GM23338 (cell line): ENCODE measurements around the gene OR9A2. TPM values are rescaled to one million over a fixed set of nuclear protein-coding genes. Genes with fewer than 3 reads are reported as not detected.

ENCODE experiments used
- ATAC-seq: fragments of 200-7000 bp; cut with Tn5 transposase; 3 replicates; pipeline ENCODE4 v1.9.1; 2020
- DNase-seq: peaks from one replicate; pipeline ENCODE4 v3.0.0-alpha.2; 2015; ENCODE audit warnings: low spot score
- H2AFZ ChIP-seq: fragments of 200-600 bp; sonication (generic); 2 replicates; pipeline ENCODE4 v1.8.0; 2016; ENCODE audit warnings: antibody characterized with exemption, mild to moderate bottlenecking, moderate library complexity
- H3F3A ChIP-seq: fragments of 200-600 bp; sonication (generic); replicated peaks from 2 replicates; pipeline ENCODE4 v1.8.0; 2017; ENCODE audit warnings: antibody characterized with exemption, mixed run types, low read depth
- H3K27ac ChIP-seq: fragments of 200-600 bp; sonication (generic); 2 replicates; pipeline ENCODE4 v1.6.1; 2016; ENCODE audit warnings: low read depth
- H3K27me3 ChIP-seq: fragments of 200-600 bp; sonication (generic); 2 replicates; pipeline ENCODE4 v1.8.0; 2016; ENCODE audit warnings: mild to moderate bottlenecking, mixed run types, moderate library complexity; ENCODE audit not compliant: insufficient read depth
- H3K36me3 ChIP-seq: fragments of 200-600 bp; sonication (generic); 2 replicates; pipeline ENCODE4 v1.8.0; 2016; ENCODE audit warnings: mild to moderate bottlenecking; ENCODE audit not compliant: insufficient read depth
- H3K4me1 ChIP-seq: fragments of 200-600 bp; sonication (generic); 2 replicates; pipeline ENCODE4 v1.8.0; 2016; ENCODE audit warnings: mild to moderate bottlenecking, moderate library complexity; ENCODE audit not compliant: insufficient read depth
- H3K4me2 ChIP-seq: fragments of 200-600 bp; sonication (generic); 2 replicates; pipeline ENCODE4 v1.7.1; 2017; ENCODE audit warnings: mixed run types
- H3K4me3 ChIP-seq: fragments of 200-600 bp; sonication (generic); 2 replicates; pipeline ENCODE4 v1.6.1; 2016; ENCODE audit warnings: mixed run types
- H3K79me2 ChIP-seq: fragments of 200-600 bp; sonication (generic); replicated peaks from 2 replicates; pipeline ENCODE4 v1.8.0; 2017; ENCODE audit warnings: mild to moderate bottlenecking; ENCODE audit not compliant: insufficient read depth
- H3K9me2 ChIP-seq: fragments of 200-600 bp; sonication (generic); 2 replicates; pipeline ENCODE4 v1.8.0; 2017; ENCODE audit not compliant: insufficient read depth
- H4K20me1 ChIP-seq: fragments of 200-600 bp; sonication (generic); replicated peaks from 2 replicates; pipeline ENCODE4 v1.8.0; 2017; ENCODE audit warnings: mild to moderate bottlenecking; ENCODE audit not compliant: insufficient read depth
- H3K27ac Mint-ChIP-seq: 2 replicates; pipeline ENCODE4 v1.8.0; 2020; ENCODE audit warnings: inconsistent platforms, mild to moderate bottlenecking, moderate library complexity, mixed read lengths
- H3K27me3 Mint-ChIP-seq: 3 replicates; pipeline ENCODE4 v1.8.0; 2022; ENCODE audit warnings: low read depth, mild to moderate bottlenecking, moderate library complexity, mixed read lengths, inconsistent platforms; ENCODE audit not compliant: insufficient read depth, poor library complexity
- H3K36me3 Mint-ChIP-seq: 3 replicates; pipeline ENCODE4 v1.8.0; 2021; ENCODE audit warnings: low read depth, mild to moderate bottlenecking, inconsistent platforms, moderate library complexity, mixed read lengths
- H3K4me1 Mint-ChIP-seq: 3 replicates; pipeline ENCODE4 v1.8.0; 2020; ENCODE audit warnings: mild to moderate bottlenecking, inconsistent platforms, mixed read lengths
- H3K4me3 Mint-ChIP-seq: 3 replicates; pipeline ENCODE4 v1.8.0; 2021; ENCODE audit warnings: moderate library complexity, mild to moderate bottlenecking, inconsistent platforms, mixed read lengths
- H3K9me3 Mint-ChIP-seq: 3 replicates; pipeline ENCODE4 v1.8.0; 2020; ENCODE audit warnings: moderate library complexity, mild to moderate bottlenecking, inconsistent platforms, mixed read lengths
- CREB1 ChIP-seq: fragments of 250-450 bp; sonication (Bioruptor Pico); IDR thresholded peaks from 2 replicates; pipeline ENCODE4 v1.5.0; 2020; ENCODE audit warnings: low read depth, mild to moderate bottlenecking, moderate library complexity
- CTCF ChIP-seq, 2 experiments: fragments of 200-600 bp in 1 of 2; sonication (generic) in 1 of 2; conservative IDR thresholded peaks; 2 replicates each; pipeline versions ENCODE4 v1.5.1 to v1.6.1; 2016 to 2017; ENCODE audit warnings: antibody characterized with exemption in 2 of 2, low read depth in 2 of 2, mild to moderate bottlenecking in 2 of 2, moderate library complexity in 1 of 2
- ETS1 ChIP-seq: IDR thresholded peaks from 2 replicates; pipeline ENCODE4 v1.6.1; 2016; ENCODE audit warnings: antibody characterized with exemption
- EZH2 ChIP-seq: fragments of 200-600 bp; sonication (generic); IDR thresholded peaks from one replicate; pipeline ENCODE4 v1.8.0; 2017; ENCODE audit warnings: antibody characterized with exemption, mild to moderate bottlenecking, low read depth; ENCODE audit not compliant: unreplicated experiment
- EZH2phosphoT487 ChIP-seq: fragments of 200-600 bp; sonication (generic); IDR thresholded peaks from one replicate; pipeline ENCODE4 v1.8.1; 2018; ENCODE audit warnings: antibody characterized with exemption; ENCODE audit not compliant: unreplicated experiment
- JUNB ChIP-seq: IDR thresholded peaks from one replicate; pipeline ENCODE4 v1.6.1; 2016; ENCODE audit warnings: antibody characterized with exemption; ENCODE audit not compliant: unreplicated experiment
- NANOG ChIP-seq: IDR thresholded peaks from 2 replicates; pipeline ENCODE4 v1.6.1; 2016; ENCODE audit warnings: antibody characterized with exemption, borderline replicate concordance
- POLR2AphosphoS5 ChIP-seq: IDR thresholded peaks from 2 replicates; pipeline ENCODE4 v1.6.1; 2016; ENCODE audit warnings: antibody characterized with exemption, low read depth
- REST ChIP-seq: IDR thresholded peaks from one replicate; pipeline ENCODE4 v1.6.1; 2018; ENCODE audit warnings: antibody characterized with exemption; ENCODE audit not compliant: unreplicated experiment
- STAT1 ChIP-seq: IDR thresholded peaks from one replicate; pipeline ENCODE4 v1.6.1; 2016; ENCODE audit warnings: antibody characterized with exemption; ENCODE audit not compliant: unreplicated experiment
- ZNF114 ChIP-seq: fragments of 250-450 bp; sonication (Bioruptor Pico); IDR thresholded peaks from 2 replicates; pipeline ENCODE4 v1.5.0; 2020; ENCODE audit warnings: mild to moderate bottlenecking, moderate library complexity
- ZNF331 ChIP-seq: fragments of 250-450 bp; sonication (Bioruptor Pico); IDR thresholded peaks from 2 replicates; pipeline ENCODE4 v1.5.0; 2020; ENCODE audit warnings: low read depth, mild to moderate bottlenecking, moderate library complexity
- ZNF462 ChIP-seq: fragments of 250-450 bp; sonication (Bioruptor Pico); IDR thresholded peaks from 2 replicates; pipeline ENCODE4 v1.5.0; 2020; ENCODE audit warnings: mild to moderate bottlenecking, moderate library complexity
- polyA plus RNA-seq: library from polyadenylated mRNA; unstranded; fragments of >200 nt; fragmentation: Nextera tagmentation; extraction: Ambion mirVana; gene quantifications from 2 replicates; pipeline ENCODE4 v1.2.1, GENCODE V29; 2016
- total RNA-seq: library from RNA; depleted of rRNA; stranded (reverse); fragments of >200 nt; shearing (Covaris generic); gene quantifications from 2 replicates; pipeline ENCODE4 v1.2.3, GENCODE V29; 2014

Gene OR9A2
- total and polyA plus RNA-seq, 2 experiments from 2014 or later, result not detected

DNA sequence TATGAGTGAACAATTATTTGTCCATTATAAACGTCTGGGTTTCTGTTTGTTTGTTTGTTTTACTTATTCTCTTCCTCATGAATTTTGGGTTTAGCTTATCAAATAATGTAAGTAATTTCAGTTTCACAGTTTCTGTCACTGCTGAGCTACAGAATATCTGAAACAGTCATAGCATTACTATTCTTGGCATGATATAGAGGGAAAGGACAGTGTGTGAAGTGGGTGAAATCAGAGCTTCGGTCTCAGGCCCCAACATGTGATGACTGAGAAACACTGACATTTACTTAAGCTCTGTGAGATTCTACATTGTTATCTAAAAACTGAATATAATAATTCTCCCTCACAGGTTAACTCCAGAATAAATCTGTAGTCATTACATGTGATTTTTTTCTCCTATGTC, 16.5 kb upstream of the OR9A2 start:
- Histone ChIP-seq H3K27me3 (no peaks in the 10 kb centered on the region), H3K79me2 (no peaks in the 10 kb centered on the region), H2AFZ (no peak overlapping the region), H3K36me3 (no peaks in the 10 kb centered on the region), H3K27ac (no peak overlapping the region), H4K20me1 (no peaks in the 10 kb centered on the region), H3K4me1 (no peaks in the 10 kb centered on the region), H3F3A (no peaks in the 10 kb centered on the region), H3K4me3 (no peak overlapping the region), H3K9me2 (no peaks in the 10 kb centered on the region), H3K4me2 (no peak overlapping the region)
- no peaks in the 10 kb centered on the region for H3K36me3 Mint-ChIP-seq
- TF ChIP-seq ZNF114 (CRISPR knock-in tag) (no peak), STAT1 (no peak), ETS1 (no peak), POLR2AphosphoS5 (no peak), CTCF (conservative IDR thresholded peaks at IDR 0.05; ENCODE audit: low read depth in 2 of 2) (no peak), REST (no peak), CREB1 (CRISPR knock-in tag) (no peak), NANOG (no peak), EZH2 (no peak), EZH2phosphoT487 (no peak), JUNB (no peak), ZNF462 (CRISPR knock-in tag) (no peak), ZNF331 (CRISPR knock-in tag) (no peak)
- ATAC-seq (no peak), DNase-seq (no peak)
- H3K27me3 Mint-ChIP-seq, result peaks cover 4% of the 10 kb centered on the region
- H3K27ac Mint-ChIP-seq, result no peak overlapping the region
- no peaks in the 10 kb centered on the region for H3K9me3 Mint-ChIP-seq
- peaks cover 4% of the 10 kb centered on the region; the same call in 1 of the 3 replicates for H3K4me1 Mint-ChIP-seq
- H3K4me3 Mint-ChIP-seq, result no peak overlapping the region
